OCI-LY1 (cell line): ENCODE results near the gene TFAP2E.

Experiments
- EZH2 ChIP-seq: fragments of 200-600 bp; sonication (generic), shearing (Covaris generic); IDR thresholded peaks from 2 replicates; pipeline ENCODE4 v1.8.0; 2017; ENCODE audit warnings: borderline replicate concordance, mixed run types, mild to moderate bottlenecking, antibody characterized with exemption, low read length, moderate library complexity, mixed read lengths
- TF ChIP-seq, protein P1 (sequence below): fragments of 200-600 bp; sonication (generic), shearing (Covaris generic); IDR thresholded peaks from 2 replicates; pipeline ENCODE4 v1.5.1; 2017; ENCODE audit warnings: mild to moderate bottlenecking, antibody characterized with exemption, low read length, moderate library complexity, mixed read lengths

DNA sequence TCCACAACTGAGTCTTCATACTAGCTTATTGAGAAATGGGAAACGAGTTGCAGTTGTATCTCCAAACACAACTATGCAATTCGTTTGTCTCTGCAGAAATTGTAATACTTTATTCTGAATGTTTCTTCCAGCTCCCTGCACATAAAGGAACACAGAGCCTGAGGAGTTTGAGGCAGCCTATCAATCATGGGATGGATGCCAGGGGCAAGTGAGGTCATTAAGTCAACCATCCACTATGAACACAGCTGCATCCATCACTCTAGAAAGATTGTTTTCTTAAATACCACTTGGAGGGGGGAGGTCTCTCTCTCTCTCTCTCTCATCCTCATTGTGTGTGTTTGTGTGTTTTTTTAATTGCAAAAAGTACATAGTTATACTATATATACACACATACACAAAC, 71.1 kb downstream of the TFAP2E start:
- TF ChIP-seq, protein P1, sequence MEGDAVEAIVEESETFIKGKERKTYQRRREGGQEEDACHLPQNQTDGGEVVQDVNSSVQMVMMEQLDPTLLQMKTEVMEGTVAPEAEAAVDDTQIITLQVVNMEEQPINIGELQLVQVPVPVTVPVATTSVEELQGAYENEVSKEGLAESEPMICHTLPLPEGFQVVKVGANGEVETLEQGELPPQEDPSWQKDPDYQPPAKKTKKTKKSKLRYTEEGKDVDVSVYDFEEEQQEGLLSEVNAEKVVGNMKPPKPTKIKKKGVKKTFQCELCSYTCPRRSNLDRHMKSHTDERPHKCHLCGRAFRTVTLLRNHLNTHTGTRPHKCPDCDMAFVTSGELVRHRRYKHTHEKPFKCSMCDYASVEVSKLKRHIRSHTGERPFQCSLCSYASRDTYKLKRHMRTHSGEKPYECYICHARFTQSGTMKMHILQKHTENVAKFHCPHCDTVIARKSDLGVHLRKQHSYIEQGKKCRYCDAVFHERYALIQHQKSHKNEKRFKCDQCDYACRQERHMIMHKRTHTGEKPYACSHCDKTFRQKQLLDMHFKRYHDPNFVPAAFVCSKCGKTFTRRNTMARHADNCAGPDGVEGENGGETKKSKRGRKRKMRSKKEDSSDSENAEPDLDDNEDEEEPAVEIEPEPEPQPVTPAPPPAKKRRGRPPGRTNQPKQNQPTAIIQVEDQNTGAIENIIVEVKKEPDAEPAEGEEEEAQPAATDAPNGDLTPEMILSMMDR, result no peak
- TF ChIP-seq EZH2, result no peak
